Smooth muscle cell (in vitro differentiated cells): ENCODE measurements around the gene NXPH3. TPM values are rescaled to one million over a fixed set of nuclear protein-coding genes. Genes with fewer than 3 reads are reported as not detected.
A peak's percentile ranks its signal among the peaks of the same experiment; 100 is the strongest.

Source experiments
- DNase-seq: peaks from one replicate; lab custom pipeline; 2025; ENCODE audit not compliant: unreplicated experiment; lab: John Stamatoyannopoulos, UW
- H2AFZ ChIP-seq: fragments of 200-600 bp; sonication (generic); 2 replicates; pipeline ENCODE4 v1.6.0; 2016; ENCODE audit warnings: antibody characterized with exemption, low read depth, mild to moderate bottlenecking
- H3F3A ChIP-seq: fragments of 200-600 bp; sonication (generic); 2 replicates; pipeline ENCODE4 v1.6.0; 2017; ENCODE audit warnings: antibody characterized with exemption, low read depth
- H3K27ac ChIP-seq: fragments of 200-600 bp; sonication (generic); 2 replicates; pipeline ENCODE4 v1.5.1; 2016; ENCODE audit warnings: low read depth, mild to moderate bottlenecking
- H3K27me3 ChIP-seq: fragments of 200-600 bp; sonication (generic); 2 replicates; pipeline ENCODE4 v1.6.1; 2016; ENCODE audit warnings: low read depth, mild to moderate bottlenecking
- H3K36me3 ChIP-seq: fragments of 200-600 bp; sonication (generic); 2 replicates; pipeline ENCODE4 v1.5.1; 2016; ENCODE audit warnings: low read depth
- H3K4me1 ChIP-seq: fragments of 200-600 bp; sonication (generic); 2 replicates; pipeline ENCODE4 v1.5.1; 2016; ENCODE audit warnings: low read depth
- H3K4me2 ChIP-seq: fragments of 200-600 bp; sonication (generic); 2 replicates; pipeline ENCODE4 v1.6.0; 2016; ENCODE audit warnings: mild to moderate bottlenecking
- H3K4me3 ChIP-seq: fragments of 200-600 bp; sonication (generic); 2 replicates; pipeline ENCODE4 v1.5.1; 2016; ENCODE audit warnings: mild to moderate bottlenecking
- H3K79me2 ChIP-seq: fragments of 200-600 bp; sonication (generic); 2 replicates; pipeline ENCODE4 v1.6.0; 2016; ENCODE audit warnings: low read depth, mild to moderate bottlenecking
- H3K9ac ChIP-seq: fragments of 200-600 bp; sonication (generic); 2 replicates; pipeline ENCODE4 v1.6.0; 2016; ENCODE audit warnings: low read depth
- H3K9me3 ChIP-seq: fragments of 200-600 bp; sonication (generic); replicated peaks from 2 replicates; pipeline ENCODE4 v1.5.1; 2016; ENCODE audit warnings: low read depth
- H4K20me1 ChIP-seq: fragments of 200-600 bp; sonication (generic); 2 replicates; pipeline ENCODE4 v1.6.0; 2016; ENCODE audit warnings: low read depth
- WGBS: methylation state at CpG from one replicate; pipeline ENCODE4 v1.1.7; 2016; ENCODE audit warnings: low lambda C conversion rate; 5-methylcytosine and 5-hydroxymethylcytosine counted together
- polyA plus RNA-seq: library from polyadenylated mRNA; unstranded; fragments of >200 nt; fragmentation: Nextera tagmentation; extraction: Ambion mirVana; gene quantifications from 2 replicates; pipeline ENCODE4 v1.2.1, GENCODE V29; 2016
- total RNA-seq: library from RNA; depleted of rRNA; stranded (reverse); fragments of >200 nt; gene quantifications from 2 replicates; pipeline ENCODE4 v1.2.3, GENCODE V29; 2014
- TF ChIP-seq, protein P1 (sequence below): fragments of 200-600 bp; sonication (generic); IDR thresholded peaks from 2 replicates; pipeline ENCODE4 v1.5.1; 2017; ENCODE audit warnings: borderline replicate concordance, mild to moderate bottlenecking, antibody characterized with exemption; ENCODE audit not compliant: insufficient read depth, poor library complexity, severe bottlenecking

Gene NXPH3
- total and polyA plus RNA-seq, 2 experiments from 2014 or later, result 1.5 to 3.6 TPM

DNA sequence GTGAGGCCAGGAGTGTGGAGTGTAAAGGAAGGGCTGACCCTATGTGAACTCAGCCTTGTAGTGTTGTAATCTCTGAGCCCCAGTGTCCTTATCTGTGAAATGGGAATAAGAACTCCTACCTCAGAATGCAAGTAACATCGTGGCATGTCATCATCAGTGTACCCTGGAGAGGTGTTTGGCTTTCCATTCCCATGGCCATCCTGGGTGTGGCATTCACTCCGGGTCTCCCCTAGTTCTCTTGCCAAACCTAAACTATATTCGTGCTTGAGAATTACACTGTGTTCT, 1.9 kb downstream of the NXPH3 start:
- H3K9ac ChIP-seq, result no peak overlapping the region
- no peaks in the 10 kb centered on the region for H3K27me3 ChIP-seq
- H3K4me3 ChIP-seq, result no peak overlapping the region
- H3K9me3 ChIP-seq, result no peaks in the 10 kb centered on the region
- no peak overlapping the region for H3K27ac ChIP-seq
- H4K20me1 ChIP-seq, result no peaks in the 10 kb centered on the region
- DNase-seq, result no peak
- H3F3A ChIP-seq, result no peaks in the 10 kb centered on the region
- H3K4me1 ChIP-seq, result no peaks in the 10 kb centered on the region
- no peak overlapping the region for H2AFZ ChIP-seq
- no peaks in the 10 kb centered on the region for H3K36me3 ChIP-seq
- H3K4me2 ChIP-seq, result peak overlapping the region; percentile 91
- H3K79me2 ChIP-seq, result no peaks in the 10 kb centered on the region
- TF ChIP-seq, protein P1, sequence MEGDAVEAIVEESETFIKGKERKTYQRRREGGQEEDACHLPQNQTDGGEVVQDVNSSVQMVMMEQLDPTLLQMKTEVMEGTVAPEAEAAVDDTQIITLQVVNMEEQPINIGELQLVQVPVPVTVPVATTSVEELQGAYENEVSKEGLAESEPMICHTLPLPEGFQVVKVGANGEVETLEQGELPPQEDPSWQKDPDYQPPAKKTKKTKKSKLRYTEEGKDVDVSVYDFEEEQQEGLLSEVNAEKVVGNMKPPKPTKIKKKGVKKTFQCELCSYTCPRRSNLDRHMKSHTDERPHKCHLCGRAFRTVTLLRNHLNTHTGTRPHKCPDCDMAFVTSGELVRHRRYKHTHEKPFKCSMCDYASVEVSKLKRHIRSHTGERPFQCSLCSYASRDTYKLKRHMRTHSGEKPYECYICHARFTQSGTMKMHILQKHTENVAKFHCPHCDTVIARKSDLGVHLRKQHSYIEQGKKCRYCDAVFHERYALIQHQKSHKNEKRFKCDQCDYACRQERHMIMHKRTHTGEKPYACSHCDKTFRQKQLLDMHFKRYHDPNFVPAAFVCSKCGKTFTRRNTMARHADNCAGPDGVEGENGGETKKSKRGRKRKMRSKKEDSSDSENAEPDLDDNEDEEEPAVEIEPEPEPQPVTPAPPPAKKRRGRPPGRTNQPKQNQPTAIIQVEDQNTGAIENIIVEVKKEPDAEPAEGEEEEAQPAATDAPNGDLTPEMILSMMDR, result no peak
- 78% methylated on average over 3 of the region's 3 CpGs for WGBS

DNA sequence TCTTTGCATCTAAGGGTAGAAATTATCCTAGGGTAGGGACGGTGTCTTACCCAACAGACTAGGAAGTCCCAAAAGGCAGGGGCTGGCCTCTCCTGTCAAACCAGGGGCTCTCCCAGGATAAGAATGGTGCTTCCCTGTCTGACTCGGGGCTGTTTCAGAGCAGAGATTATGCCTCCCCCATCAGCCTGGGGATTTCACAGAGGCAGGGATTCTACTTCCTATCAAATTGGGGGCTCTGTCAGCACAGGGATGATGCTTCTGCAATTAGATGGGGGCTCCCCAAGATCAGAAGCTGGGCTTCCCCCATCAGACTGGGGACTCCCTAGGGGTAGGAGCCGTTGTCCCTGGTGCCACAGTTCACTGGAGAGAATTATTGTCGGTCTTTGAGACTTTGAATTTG, 2.3 kb downstream of the NXPH3 start:
- Histone ChIP-seq H4K20me1 (no peaks in the 10 kb centered on the region), H3K9ac (no peak overlapping the region), H3K4me1 (no peaks in the 10 kb centered on the region), H3K4me3 (no peak overlapping the region), H3K79me2 (no peaks in the 10 kb centered on the region), H3K27ac (no peak overlapping the region), H2AFZ (no peak overlapping the region), H3K36me3 (no peaks in the 10 kb centered on the region), H3K4me2 (no peak overlapping the region), H3K9me3 (no peaks in the 10 kb centered on the region), H3K27me3 (no peaks in the 10 kb centered on the region), H3F3A (no peaks in the 10 kb centered on the region)
- 87% methylated on average over 4 of the region's 4 CpGs for WGBS
- TF ChIP-seq, protein P1, result no peak
- no peak for DNase-seq

DNA sequence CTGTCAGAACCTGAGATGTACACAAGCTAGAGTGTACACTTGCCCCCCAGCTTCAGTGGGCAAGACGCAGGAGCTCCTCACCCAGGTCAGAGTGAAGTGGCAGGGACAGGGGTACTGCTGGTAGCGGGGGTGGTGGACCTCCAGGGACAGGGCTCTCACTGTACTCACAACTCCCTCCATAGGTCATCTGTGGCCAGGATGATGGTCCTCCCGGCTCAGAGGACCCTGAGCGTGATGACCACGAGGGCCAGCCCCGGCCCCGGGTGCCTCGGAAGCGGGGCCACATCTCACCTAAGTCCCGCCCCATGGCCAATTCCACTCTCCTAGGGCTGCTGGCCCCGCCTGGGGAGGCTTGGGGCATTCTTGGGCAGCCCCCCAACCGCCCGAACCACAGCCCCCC, 2.7 kb downstream of the NXPH3 start:
- H3K27ac ChIP-seq, result no peak overlapping the region
- no peaks in the 10 kb centered on the region for H3K9me3 ChIP-seq
- DNase-seq, result no peak
- H3K27me3 ChIP-seq, result no peaks in the 10 kb centered on the region
- H3K79me2 ChIP-seq, result no peaks in the 10 kb centered on the region
- H3F3A ChIP-seq, result no peaks in the 10 kb centered on the region
- no peaks in the 10 kb centered on the region for H4K20me1 ChIP-seq
- H3K4me1 ChIP-seq, result no peaks in the 10 kb centered on the region
- H3K4me2 ChIP-seq, result no peak overlapping the region
- H3K36me3 ChIP-seq, result no peaks in the 10 kb centered on the region
- no peak overlapping the region for H3K9ac ChIP-seq
- no peak overlapping the region for H2AFZ ChIP-seq
- WGBS, result 96% methylated on average over 13 of the region's 13 CpGs
- no peak overlapping the region for H3K4me3 ChIP-seq
- TF ChIP-seq, protein P1, result no peak

DNA sequence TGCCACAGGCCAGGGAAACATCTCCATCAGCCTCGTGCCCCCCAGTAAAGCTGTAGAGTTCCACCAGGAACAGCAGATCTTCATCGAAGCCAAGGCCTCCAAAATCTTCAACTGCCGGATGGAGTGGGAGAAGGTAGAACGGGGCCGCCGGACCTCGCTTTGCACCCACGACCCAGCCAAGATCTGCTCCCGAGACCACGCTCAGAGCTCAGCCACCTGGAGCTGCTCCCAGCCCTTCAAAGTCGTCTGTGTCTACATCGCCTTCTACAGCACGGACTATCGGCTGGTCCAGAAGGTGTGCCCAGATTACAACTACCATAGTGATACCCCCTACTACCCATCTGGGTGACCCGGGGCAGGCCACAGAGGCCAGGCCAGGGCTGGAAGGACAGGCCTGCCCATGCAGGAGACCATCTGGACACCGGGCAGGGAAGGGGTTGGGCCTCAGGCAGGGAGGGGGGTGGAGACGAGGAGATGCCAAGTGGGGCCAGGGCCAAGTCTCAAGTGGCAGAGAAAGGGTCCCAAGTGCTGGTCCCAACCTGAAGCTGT, 3.4 kb downstream of the NXPH3 start:
- Histone ChIP-seq H4K20me1 (no peaks in the 10 kb centered on the region), H3F3A (no peaks in the 10 kb centered on the region), H3K4me1 (no peaks in the 10 kb centered on the region), H3K27ac (no peak overlapping the region), H3K4me3 (no peak overlapping the region), H2AFZ (no peak overlapping the region), H3K36me3 (no peaks in the 10 kb centered on the region), H3K9me3 (no peaks in the 10 kb centered on the region), H3K27me3 (no peaks in the 10 kb centered on the region), H3K9ac (no peak overlapping the region), H3K4me2 (no peak overlapping the region), H3K79me2 (no peaks in the 10 kb centered on the region)
- no peak for DNase-seq
- 97% methylated on average over 17 of the region's 17 CpGs for WGBS
- TF ChIP-seq, protein P1, result no peak
